Stimulated activated naive CD8-positive, alpha-beta T cell treated with anti-CD3 and anti-CD28 coated beads, Interleukin-15, amount 100 ng/mL, for 72 hours (primary cell): ENCODE results near the gene CELF2.
"Not testable (repeated sequence)": the region's sequence is repeated elsewhere in the genome, so short reads cannot be mapped to it uniquely, and the experiment has no call there.

Experiments used
- ATAC-seq: fragments of 150-1000 bp; cut with Tn5 transposase; 2 replicates; pipeline ENCODE4 v1.10.0; 2021; ENCODE audit warnings: mild to moderate bottlenecking, moderate library complexity
- DNase-seq, 2 donors: peaks; one replicate each; pipeline ENCODE4 v3.0.0; 2021 to 2022
- H3K27ac Mint-ChIP-seq, 2 donors: one replicate each; pipeline ENCODE4 v1.8.0; 2022; ENCODE audit warnings: mild to moderate bottlenecking in 2 of 2, mixed read lengths in 2 of 2, moderate library complexity in 2 of 2
- H3K27me3 Mint-ChIP-seq: one replicate; pipeline ENCODE4 v1.8.0; 2022; ENCODE audit warnings: mixed read lengths
- H3K4me1 Mint-ChIP-seq: one replicate; pipeline ENCODE4 v1.8.0; 2022; ENCODE audit warnings: mild to moderate bottlenecking, mixed read lengths
- H3K4me3 Mint-ChIP-seq, 2 donors: one replicate each; pipeline ENCODE4 v1.8.0; 2022; ENCODE audit warnings: mild to moderate bottlenecking in 2 of 2, mixed read lengths in 2 of 2, moderate library complexity in 1 of 2
- H3K9me3 Mint-ChIP-seq, 2 donors: one replicate each; pipeline ENCODE4 v1.8.0; 2022; ENCODE audit warnings: mixed read lengths in 2 of 2

The CELF2 gene

GRCh38 chr10:11108356-11108755, 90.7 kb downstream of the CELF2 start:
- no peak overlapping the region for H3K4me3 Mint-ChIP-seq
- H3K27ac Mint-ChIP-seq = no peak overlapping the region
- H3K4me1 Mint-ChIP-seq = peaks cover 15% of the 10 kb centered on the region
- DNase-seq (no peak), ATAC-seq (no peak)
- H3K27me3 Mint-ChIP-seq = no peaks in the 10 kb centered on the region
- no peaks in the 10 kb centered on the region for H3K9me3 Mint-ChIP-seq

- ATAC-seq = no peak
- no peaks in the 10 kb centered on the region for H3K9me3 Mint-ChIP-seq
- peaks cover 17% of the 10 kb centered on the region for H3K4me1 Mint-ChIP-seq
- H3K27ac Mint-ChIP-seq = no peak overlapping the region
- H3K27me3 Mint-ChIP-seq = no peaks in the 10 kb centered on the region
- no peak overlapping the region for H3K4me3 Mint-ChIP-seq
- no peak for DNase-seq
Measured at GRCh38 chr10:11109590-11109989, 91.9 kb downstream of the CELF2 start.

DNA sequence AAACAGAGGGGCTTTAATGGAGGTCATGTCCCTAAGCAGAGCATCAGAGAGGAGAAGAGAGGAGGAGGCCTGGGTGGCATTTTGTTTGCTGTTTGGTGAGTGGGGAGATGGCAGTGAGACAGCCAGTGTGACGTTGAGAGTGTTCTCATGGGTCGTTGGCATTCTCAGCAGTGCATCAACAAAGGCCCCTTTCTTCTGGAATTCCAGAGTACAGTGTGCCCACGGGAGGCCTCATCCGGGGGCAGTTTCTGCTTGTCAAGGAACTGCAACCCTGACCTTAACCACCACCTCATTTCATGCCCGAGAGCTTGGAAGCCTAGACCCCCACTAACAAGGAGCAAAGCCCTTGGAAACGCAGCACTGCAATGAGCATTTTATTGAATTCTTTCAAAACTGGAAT, 92.9 kb downstream of the CELF2 start:
- H3K9me3 Mint-ChIP-seq = no peaks in the 10 kb centered on the region
- peaks cover 10% of the 10 kb centered on the region for H3K4me1 Mint-ChIP-seq
- ATAC-seq = no peak
- no peaks in the 10 kb centered on the region for H3K27me3 Mint-ChIP-seq
- DNase-seq = no peak
- H3K27ac Mint-ChIP-seq = no peak overlapping the region
- no peak overlapping the region for H3K4me3 Mint-ChIP-seq

DNA sequence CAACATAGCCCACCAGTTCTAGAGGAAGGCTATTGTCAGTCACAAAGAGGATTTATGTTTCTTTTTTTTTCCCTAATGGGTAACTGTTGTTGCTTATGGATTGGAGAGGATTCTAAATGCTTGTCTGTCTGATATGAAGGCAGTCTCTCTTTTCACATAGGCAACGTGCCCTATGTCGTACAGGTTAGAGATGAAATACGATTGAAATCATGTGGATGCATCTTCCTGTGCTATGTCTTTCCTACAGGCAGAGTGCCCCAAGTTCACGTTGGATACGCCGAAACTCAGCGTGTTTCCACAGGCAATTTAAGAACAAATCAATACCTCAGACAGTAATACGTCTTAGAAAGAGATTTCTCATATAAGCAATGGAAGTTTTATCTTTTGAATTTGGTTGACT, 93.8 kb downstream of the CELF2 start:
- Mint-ChIP-seq H3K27me3 (no peaks in the 10 kb centered on the region), H3K9me3 (no peaks in the 10 kb centered on the region), H3K4me1 (peaks cover 6% of the 10 kb centered on the region), H3K4me3 (no peak overlapping the region), H3K27ac (peak overlapping the region in 1 of 2 donors; percentile 30)
- ATAC-seq = no peak
- DNase-seq = no peak

DNA sequence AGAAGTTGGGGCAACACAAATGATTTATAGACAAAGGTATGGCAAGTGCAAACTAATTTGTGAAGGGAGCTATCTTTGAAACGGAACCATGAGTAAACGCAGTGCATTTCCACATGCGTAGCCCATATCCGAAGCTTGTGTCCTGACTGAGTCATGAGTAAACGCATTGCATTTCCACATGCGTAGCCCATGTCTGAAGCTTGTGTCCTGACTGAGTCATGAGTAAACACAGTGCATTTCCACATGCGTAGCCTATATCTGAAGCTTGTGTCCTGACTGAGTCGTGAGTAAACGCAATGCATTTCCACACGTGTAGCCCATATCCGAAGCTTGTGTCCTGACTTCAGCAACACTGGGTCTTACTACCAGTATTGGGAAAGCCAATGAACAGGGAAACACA, 95.0 kb downstream of the CELF2 start:
- H3K27ac Mint-ChIP-seq = no peak overlapping the region
- no peak for ATAC-seq

GRCh38 chr10:11113156-11113555, 95.5 kb downstream of the CELF2 start:
- peaks cover 6% of the 10 kb centered on the region for H3K4me1 Mint-ChIP-seq
- H3K9me3 Mint-ChIP-seq = no peaks in the 10 kb centered on the region
- DNase-seq (no peak), ATAC-seq (peak; percentile 90)
- H3K27me3 Mint-ChIP-seq = no peaks in the 10 kb centered on the region
- peak overlapping the region; percentile 16 to 55 for H3K4me3 Mint-ChIP-seq
- H3K27ac Mint-ChIP-seq = no peak overlapping the region

More for the DNA sequence above, 95.0 kb downstream of the CELF2 start:
- H3K9me3 Mint-ChIP-seq = no peaks in the 10 kb centered on the region
- peaks cover 6% of the 10 kb centered on the region for H3K4me1 Mint-ChIP-seq
- H3K27me3 Mint-ChIP-seq = no peaks in the 10 kb centered on the region
- DNase-seq = no peak
- H3K4me3 Mint-ChIP-seq = no peak overlapping the region

- ATAC-seq (no peak), DNase-seq (no peak)
- Mint-ChIP-seq H3K4me1 (peaks cover 6% of the 10 kb centered on the region), H3K4me3 (no peak overlapping the region), H3K27ac (no peak overlapping the region), H3K27me3 (no peaks in the 10 kb centered on the region), H3K9me3 (no peaks in the 10 kb centered on the region)
Measured at GRCh38 chr10:11114269-11114668, 96.6 kb downstream of the CELF2 start.

DNA sequence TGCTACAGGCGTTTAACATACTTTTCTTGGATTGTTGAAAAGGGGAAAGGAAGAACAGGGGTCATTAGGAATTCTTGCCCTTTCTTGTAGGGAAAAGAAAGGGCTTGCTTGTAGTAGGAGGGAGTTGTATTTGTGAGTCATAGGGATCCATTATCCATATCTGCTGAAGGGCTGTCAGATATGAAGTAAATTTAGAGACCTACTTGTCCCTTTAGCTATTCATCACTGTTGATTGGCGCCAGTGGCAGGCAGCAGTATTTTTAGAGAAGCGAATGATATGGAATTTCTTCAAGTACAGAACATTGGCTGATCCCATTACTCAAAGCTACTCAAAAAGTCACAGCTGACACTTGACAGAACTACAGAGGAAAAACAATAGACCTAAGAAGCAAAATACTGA, 97.7 kb downstream of the CELF2 start:
- DNase-seq (no peak), ATAC-seq (no peak)
- Mint-ChIP-seq H3K9me3 (no peaks in the 10 kb centered on the region), H3K27ac (no peak overlapping the region), H3K4me3 (no peak overlapping the region), H3K4me1 (peaks cover 6% of the 10 kb centered on the region), H3K27me3 (no peaks in the 10 kb centered on the region)

DNA sequence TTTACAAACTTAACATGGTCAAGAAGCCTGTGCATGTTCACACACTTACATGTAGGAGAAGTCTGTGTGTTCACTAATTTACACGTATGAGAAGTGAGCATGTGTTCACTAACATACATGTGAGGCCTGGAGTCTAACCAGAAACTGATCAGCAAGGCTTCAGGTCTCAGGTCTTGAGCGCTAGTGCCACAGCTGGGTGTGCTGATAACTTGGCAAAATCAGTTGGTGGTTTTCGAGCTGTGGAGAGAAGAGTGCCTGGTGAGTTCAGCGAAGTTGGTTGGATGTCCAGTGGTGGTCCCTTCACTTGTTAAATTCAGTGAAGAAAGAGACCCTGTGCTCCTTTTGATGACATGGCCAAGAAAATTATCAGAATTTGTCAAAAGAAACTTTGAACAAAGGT, 98.7 kb downstream of the CELF2 start:
- DNase-seq = no peak
- Mint-ChIP-seq H3K9me3 (no peaks in the 10 kb centered on the region), H3K4me1 (peaks cover 6% of the 10 kb centered on the region), H3K4me3 (no peak overlapping the region), H3K27me3 (no peaks in the 10 kb centered on the region), H3K27ac (no peak overlapping the region)
- ATAC-seq = no peak

- Mint-ChIP-seq H3K4me3 (no peak overlapping the region), H3K27me3 (no peaks in the 10 kb centered on the region), H3K9me3 (no peaks in the 10 kb centered on the region), H3K4me1 (peaks cover 6% of the 10 kb centered on the region), H3K27ac (no peak overlapping the region)
- no peak for DNase-seq
- no peak for ATAC-seq
Measured at GRCh38 chr10:11116817-11117216, 99.1 kb downstream of the CELF2 start.

DNA sequence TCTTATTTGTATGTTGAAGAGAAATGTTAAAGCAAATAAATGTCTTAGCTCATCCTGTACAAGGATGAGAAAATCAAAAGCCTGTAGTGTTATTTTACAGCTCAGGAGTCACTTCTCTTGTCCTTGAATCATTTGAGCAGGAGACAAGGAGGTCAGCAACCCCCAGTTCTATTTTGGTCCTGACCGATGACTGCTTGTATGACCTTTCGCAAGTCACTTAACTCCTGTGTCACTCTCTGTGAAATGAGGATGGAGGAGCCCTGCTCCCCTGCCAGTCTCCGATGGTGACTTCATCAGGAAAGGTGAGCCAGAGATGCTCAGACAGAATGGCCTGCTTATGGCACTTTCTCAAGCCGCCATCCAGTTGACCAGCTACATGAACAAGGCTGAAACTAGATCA, 101.0 kb downstream of the CELF2 start:
- DNase-seq (no peak), ATAC-seq (no peak)
- Mint-ChIP-seq H3K4me1 (peaks cover 2% of the 10 kb centered on the region), H3K4me3 (no peak overlapping the region), H3K9me3 (peaks cover 1 to 4% of the 10 kb centered on the region in 2 donors), H3K27ac (no peak overlapping the region), H3K27me3 (no peaks in the 10 kb centered on the region)

GRCh38 chr10:11119843-11120242, 102.2 kb downstream of the CELF2 start:
- Mint-ChIP-seq H3K4me1 (peaks cover 10% of the 10 kb centered on the region), H3K9me3 (peaks cover 9 to 10% of the 10 kb centered on the region in 2 donors), H3K27me3 (no peaks in the 10 kb centered on the region), H3K27ac (no peak overlapping the region), H3K4me3 (no peak overlapping the region)
- DNase-seq = no peak
- no peak for ATAC-seq

DNA sequence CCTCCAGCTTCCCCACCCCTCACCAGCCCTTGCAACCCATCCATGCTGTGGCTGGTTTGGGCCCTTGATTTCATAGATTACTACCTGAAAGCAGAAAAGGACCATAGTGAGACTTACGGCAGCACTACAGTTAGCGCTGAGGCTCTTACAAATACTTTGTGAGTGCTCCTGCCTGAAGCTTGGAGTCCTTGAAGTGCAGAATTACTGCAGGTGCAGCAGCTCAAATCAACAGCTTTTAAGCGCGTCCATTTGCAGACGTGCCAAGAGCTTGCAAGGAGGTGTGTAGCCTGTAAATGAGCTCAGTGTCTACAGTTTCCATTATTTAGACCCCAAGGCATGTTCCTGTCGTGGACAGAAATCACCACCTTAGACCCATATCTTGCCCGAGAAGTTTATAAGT, 103.0 kb downstream of the CELF2 start:
- no peak overlapping the region for H3K27ac Mint-ChIP-seq
- H3K27me3 Mint-ChIP-seq = no peaks in the 10 kb centered on the region
- H3K4me3 Mint-ChIP-seq = no peak overlapping the region
- peaks cover 10 to 18% of the 10 kb centered on the region in 2 donors for H3K9me3 Mint-ChIP-seq
- ATAC-seq (no peak), DNase-seq (no peak)
- H3K4me1 Mint-ChIP-seq = peaks cover 10% of the 10 kb centered on the region

GRCh38 chr10:11123892-11124291, 106.2 kb downstream of the CELF2 start:
- H3K4me3 Mint-ChIP-seq, ATAC-seq, DNase-seq, H3K4me1 Mint-ChIP-seq, H3K27me3 Mint-ChIP-seq, H3K27ac Mint-ChIP-seq: not testable (repeated sequence)
- peaks cover 30 to 36% of the 10 kb centered on the region in 2 donors for H3K9me3 Mint-ChIP-seq

DNA sequence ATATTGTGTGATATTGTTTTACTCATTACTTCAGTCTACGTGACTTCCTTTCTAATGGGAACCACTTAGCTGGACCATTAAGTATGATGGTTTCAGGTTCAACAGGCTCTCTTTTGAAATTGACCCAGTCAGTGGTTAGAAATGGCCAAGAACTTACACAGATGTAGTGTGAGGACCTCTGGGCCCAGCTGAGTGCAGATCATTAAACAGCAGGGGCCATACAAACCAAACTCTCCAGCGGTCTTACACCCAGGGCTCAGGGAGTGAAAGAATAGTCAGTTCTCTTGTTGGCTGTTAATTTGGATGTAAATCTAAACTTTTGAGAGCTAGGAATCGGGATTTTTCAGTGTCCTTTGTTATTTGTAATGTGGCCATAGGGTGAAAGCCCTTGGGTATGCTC, 107.3 kb downstream of the CELF2 start:
- Mint-ChIP-seq H3K9me3 (peaks cover 30 to 37% of the 10 kb centered on the region in 2 donors), H3K4me1 (peaks cover 10% of the 10 kb centered on the region), H3K27me3 (no peaks in the 10 kb centered on the region), H3K4me3 (no peak overlapping the region), H3K27ac (no peak overlapping the region)
- ATAC-seq = no peak
- no peak for DNase-seq

- peaks cover 30 to 37% of the 10 kb centered on the region in 2 donors for H3K9me3 Mint-ChIP-seq
- not testable (repeated sequence) for DNase-seq, H3K4me3 Mint-ChIP-seq, H3K27ac Mint-ChIP-seq, ATAC-seq, H3K4me1 Mint-ChIP-seq, H3K27me3 Mint-ChIP-seq
Measured at GRCh38 chr10:11127017-11127416, 109.3 kb downstream of the CELF2 start.

- no peaks in the 10 kb centered on the region for H3K4me1 Mint-ChIP-seq
- DNase-seq (no peak), ATAC-seq (no peak)
- no peaks in the 10 kb centered on the region for H3K27me3 Mint-ChIP-seq
- H3K4me3 Mint-ChIP-seq = no peak overlapping the region
- no peak overlapping the region for H3K27ac Mint-ChIP-seq
- peaks cover 8 to 22% of the 10 kb centered on the region in 2 donors for H3K9me3 Mint-ChIP-seq
Measured at GRCh38 chr10:11131112-11131639, 113.5 kb downstream of the CELF2 start.
